ENCODE measurements around the gene SNX12. TPM values are rescaled to one million over a fixed set of nuclear protein-coding genes. Genes with fewer than 3 reads are reported as not detected.

Gene SNX12
- total and polyA plus RNA-seq, 2 experiments from 2014 or later: 28.5 to 75.3 TPM

DNA sequence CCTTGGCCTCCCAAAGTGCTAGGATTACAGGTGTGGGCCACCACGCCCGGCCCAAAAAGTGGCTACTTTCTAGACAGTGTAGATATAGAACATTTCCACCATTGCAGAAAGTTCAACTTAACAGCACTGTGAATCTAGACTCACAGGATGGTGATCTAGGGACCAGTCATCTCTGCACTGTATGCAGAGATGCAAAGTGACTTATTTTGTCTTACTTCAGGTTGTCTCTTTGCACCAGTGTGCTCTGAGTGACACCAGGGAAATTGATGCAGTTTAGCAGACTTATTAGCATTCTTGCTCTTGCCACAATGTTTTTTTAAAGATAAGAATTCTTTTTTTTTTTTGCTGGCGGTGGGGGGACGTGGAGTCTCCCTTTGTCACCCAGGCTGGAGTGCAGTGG lies 14.7 kb upstream of the SNX12 start (continued):
- TF ChIP-seq ZNF462 (CRISPR knock-in tag; IDR thresholded peaks at IDR 0.05) (no peak), JUNB (IDR thresholded peaks at IDR 0.05; ENCODE audit: unreplicated experiment) (no peak), ZNF114 (CRISPR knock-in tag; IDR thresholded peaks at IDR 0.05) (no peak), CREB1 (CRISPR knock-in tag; IDR thresholded peaks at IDR 0.05; ENCODE audit: low read depth) (no peak)
- TF ChIP-seq, protein P1, sequence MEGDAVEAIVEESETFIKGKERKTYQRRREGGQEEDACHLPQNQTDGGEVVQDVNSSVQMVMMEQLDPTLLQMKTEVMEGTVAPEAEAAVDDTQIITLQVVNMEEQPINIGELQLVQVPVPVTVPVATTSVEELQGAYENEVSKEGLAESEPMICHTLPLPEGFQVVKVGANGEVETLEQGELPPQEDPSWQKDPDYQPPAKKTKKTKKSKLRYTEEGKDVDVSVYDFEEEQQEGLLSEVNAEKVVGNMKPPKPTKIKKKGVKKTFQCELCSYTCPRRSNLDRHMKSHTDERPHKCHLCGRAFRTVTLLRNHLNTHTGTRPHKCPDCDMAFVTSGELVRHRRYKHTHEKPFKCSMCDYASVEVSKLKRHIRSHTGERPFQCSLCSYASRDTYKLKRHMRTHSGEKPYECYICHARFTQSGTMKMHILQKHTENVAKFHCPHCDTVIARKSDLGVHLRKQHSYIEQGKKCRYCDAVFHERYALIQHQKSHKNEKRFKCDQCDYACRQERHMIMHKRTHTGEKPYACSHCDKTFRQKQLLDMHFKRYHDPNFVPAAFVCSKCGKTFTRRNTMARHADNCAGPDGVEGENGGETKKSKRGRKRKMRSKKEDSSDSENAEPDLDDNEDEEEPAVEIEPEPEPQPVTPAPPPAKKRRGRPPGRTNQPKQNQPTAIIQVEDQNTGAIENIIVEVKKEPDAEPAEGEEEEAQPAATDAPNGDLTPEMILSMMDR (conservative IDR thresholded peaks at IDR 0.05; ENCODE audit: low read depth in 2 of 2): no peak
- TF ChIP-seq, protein P2, sequence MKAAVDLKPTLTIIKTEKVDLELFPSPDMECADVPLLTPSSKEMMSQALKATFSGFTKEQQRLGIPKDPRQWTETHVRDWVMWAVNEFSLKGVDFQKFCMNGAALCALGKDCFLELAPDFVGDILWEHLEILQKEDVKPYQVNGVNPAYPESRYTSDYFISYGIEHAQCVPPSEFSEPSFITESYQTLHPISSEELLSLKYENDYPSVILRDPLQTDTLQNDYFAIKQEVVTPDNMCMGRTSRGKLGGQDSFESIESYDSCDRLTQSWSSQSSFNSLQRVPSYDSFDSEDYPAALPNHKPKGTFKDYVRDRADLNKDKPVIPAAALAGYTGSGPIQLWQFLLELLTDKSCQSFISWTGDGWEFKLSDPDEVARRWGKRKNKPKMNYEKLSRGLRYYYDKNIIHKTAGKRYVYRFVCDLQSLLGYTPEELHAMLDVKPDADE (IDR thresholded peaks at IDR 0.05): no peak

DNA sequence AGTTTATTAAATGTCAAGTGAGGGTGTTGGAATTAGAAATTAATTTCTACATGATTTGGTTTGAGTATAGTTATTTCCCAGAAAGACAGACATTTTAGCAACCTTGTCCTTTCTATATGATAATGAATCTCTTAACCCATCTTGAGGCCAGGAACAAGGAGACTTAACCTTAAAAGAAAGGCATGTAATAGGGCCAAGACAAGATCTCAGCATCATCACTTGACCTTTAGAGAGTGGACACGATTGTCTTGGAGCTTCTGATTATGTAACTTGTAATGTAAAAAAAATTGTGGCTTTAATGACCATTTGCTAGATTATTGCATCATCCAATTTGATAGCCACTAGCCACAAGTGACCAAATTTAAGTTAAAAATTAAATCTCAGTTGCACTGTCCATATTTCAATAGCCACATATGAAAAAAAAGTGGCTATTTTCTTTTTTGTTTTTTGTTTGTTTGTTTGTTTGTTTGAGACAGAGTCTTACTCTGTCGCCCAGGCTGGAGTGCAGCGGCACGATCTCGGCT lies 14.1 kb upstream of the SNX12 start:
- Mint-ChIP-seq H3K9me3 (no peaks in the 10 kb centered on the region), H3K4me3 (no peak overlapping the region), H3K27me3 (ENCODE audit: insufficient read depth, low read depth, poor library complexity) (no peaks in the 10 kb centered on the region), H3K36me3 (ENCODE audit: low read depth) (no peaks in the 10 kb centered on the region), H3K4me1 (no peaks in the 10 kb centered on the region), H3K27ac (no peak overlapping the region)
- Histone ChIP-seq H3K4me1 (ENCODE audit: insufficient read depth) (no peaks in the 10 kb centered on the region), H3K27ac (ENCODE audit: low read depth) (no peak overlapping the region), H3F3A (replicated peaks; ENCODE audit: low read depth) (no peaks in the 10 kb centered on the region), H3K4me2 (no peak overlapping the region), H4K20me1 (replicated peaks; ENCODE audit: insufficient read depth) (no peaks in the 10 kb centered on the region), H3K36me3 (ENCODE audit: insufficient read depth) (no peaks in the 10 kb centered on the region), H3K27me3 (ENCODE audit: insufficient read depth) (no peaks in the 10 kb centered on the region), H3K4me3 (no peak overlapping the region), H3K79me2 (replicated peaks; ENCODE audit: insufficient read depth) (no peaks in the 10 kb centered on the region), H3K9me2 (ENCODE audit: insufficient read depth) (no peaks in the 10 kb centered on the region), H2AFZ (no peak overlapping the region)
- ATAC-seq (no peak), DNase-seq (ENCODE audit: low spot score) (no peak)
- no peak for TF ChIP-seq ZNF331 (CRISPR knock-in tag; IDR thresholded peaks at IDR 0.05; ENCODE audit: low read depth)
- TF ChIP-seq, protein P3, sequence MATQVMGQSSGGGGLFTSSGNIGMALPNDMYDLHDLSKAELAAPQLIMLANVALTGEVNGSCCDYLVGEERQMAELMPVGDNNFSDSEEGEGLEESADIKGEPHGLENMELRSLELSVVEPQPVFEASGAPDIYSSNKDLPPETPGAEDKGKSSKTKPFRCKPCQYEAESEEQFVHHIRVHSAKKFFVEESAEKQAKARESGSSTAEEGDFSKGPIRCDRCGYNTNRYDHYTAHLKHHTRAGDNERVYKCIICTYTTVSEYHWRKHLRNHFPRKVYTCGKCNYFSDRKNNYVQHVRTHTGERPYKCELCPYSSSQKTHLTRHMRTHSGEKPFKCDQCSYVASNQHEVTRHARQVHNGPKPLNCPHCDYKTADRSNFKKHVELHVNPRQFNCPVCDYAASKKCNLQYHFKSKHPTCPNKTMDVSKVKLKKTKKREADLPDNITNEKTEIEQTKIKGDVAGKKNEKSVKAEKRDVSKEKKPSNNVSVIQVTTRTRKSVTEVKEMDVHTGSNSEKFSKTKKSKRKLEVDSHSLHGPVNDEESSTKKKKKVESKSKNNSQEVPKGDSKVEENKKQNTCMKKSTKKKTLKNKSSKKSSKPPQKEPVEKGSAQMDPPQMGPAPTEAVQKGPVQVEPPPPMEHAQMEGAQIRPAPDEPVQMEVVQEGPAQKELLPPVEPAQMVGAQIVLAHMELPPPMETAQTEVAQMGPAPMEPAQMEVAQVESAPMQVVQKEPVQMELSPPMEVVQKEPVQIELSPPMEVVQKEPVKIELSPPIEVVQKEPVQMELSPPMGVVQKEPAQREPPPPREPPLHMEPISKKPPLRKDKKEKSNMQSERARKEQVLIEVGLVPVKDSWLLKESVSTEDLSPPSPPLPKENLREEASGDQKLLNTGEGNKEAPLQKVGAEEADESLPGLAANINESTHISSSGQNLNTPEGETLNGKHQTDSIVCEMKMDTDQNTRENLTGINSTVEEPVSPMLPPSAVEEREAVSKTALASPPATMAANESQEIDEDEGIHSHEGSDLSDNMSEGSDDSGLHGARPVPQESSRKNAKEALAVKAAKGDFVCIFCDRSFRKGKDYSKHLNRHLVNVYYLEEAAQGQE (IDR thresholded peaks at IDR 0.05; ENCODE audit: unreplicated experiment): no peak
- no peak for TF ChIP-seq NANOG (IDR thresholded peaks at IDR 0.05; ENCODE audit: borderline replicate concordance)
- TF ChIP-seq CREB1 (CRISPR knock-in tag; IDR thresholded peaks at IDR 0.05; ENCODE audit: low read depth): no peak
- TF ChIP-seq, protein P2 (IDR thresholded peaks at IDR 0.05): no peak
